Mucosa of rectum (tissue), 2 donors: ENCODE data around the gene HTR7.

Experiments
- H3K27ac ChIP-seq, 2 donors: one replicate each; pipeline ENCODE4 v1.7.0; 2013; ENCODE audit warnings: inconsistent platforms in 2 of 2, low read depth in 2 of 2, low read length in 2 of 2
- H3K27me3 ChIP-seq, 2 donors: one replicate each; pipeline ENCODE4 v1.7.0; 2013; ENCODE audit warnings: low read length in 2 of 2; ENCODE audit not compliant: control insufficient read depth in 2 of 2, insufficient read depth in 2 of 2
- H3K36me3 ChIP-seq, 2 donors: one replicate each; pipeline ENCODE4 v1.7.0; 2013; ENCODE audit warnings: low read length in 2 of 2; ENCODE audit not compliant: control insufficient read depth in 2 of 2, insufficient read depth in 2 of 2
- H3K4me1 ChIP-seq, 2 donors: one replicate each; pipeline ENCODE4 v1.7.0; 2013; ENCODE audit warnings: low read length in 2 of 2, mild to moderate bottlenecking in 1 of 2; ENCODE audit not compliant: control insufficient read depth in 2 of 2, insufficient read depth in 2 of 2
- H3K4me3 ChIP-seq, 2 donors: one replicate each; pipeline ENCODE4 v1.7.0; 2013; ENCODE audit warnings: low read length in 2 of 2
- H3K9ac ChIP-seq, 2 donors: one replicate each; pipeline ENCODE4 v1.7.0; 2013; ENCODE audit warnings: low read length in 2 of 2, low read depth in 1 of 2, mild to moderate bottlenecking in 1 of 2
- H3K9me3 ChIP-seq, 2 donors: one replicate each; pipeline ENCODE4 v1.7.0; 2013; ENCODE audit warnings: low read length in 2 of 2; ENCODE audit not compliant: control insufficient read depth in 2 of 2
- donor health status: healthy.
- donor health status: Normal muscosa, but diverticular disease.

The HTR7 gene

GRCh38 chr10:90751107-90751997 lies 106.5 kb downstream of the HTR7 start:
- no peak overlapping the region for H3K27ac ChIP-seq

GRCh38 chr10:90746829-90747228 lies 111.0 kb downstream of the HTR7 start:
- Histone ChIP-seq H3K27ac (no peak overlapping the region), H3K9ac (no peak overlapping the region), H3K27me3 (no peaks in the 10 kb centered on the region), H3K4me1 (no peaks in the 10 kb centered on the region), H3K36me3 (no peaks in the 10 kb centered on the region), H3K4me3 (no peak overlapping the region), H3K9me3 (no peaks in the 10 kb centered on the region)

More at GRCh38 chr10:90751107-90751997, 106.5 kb downstream of the HTR7 start:
- Histone ChIP-seq H3K27me3 (no peaks in the 10 kb centered on the region), H3K9me3 (no peaks in the 10 kb centered on the region), H3K36me3 (no peaks in the 10 kb centered on the region), H3K4me3 (no peak overlapping the region), H3K4me1 (no peaks in the 10 kb centered on the region), H3K9ac (no peak overlapping the region)

- H3K36me3 ChIP-seq: no peaks in the 10 kb centered on the region
- no peaks in the 10 kb centered on the region for H3K27me3 ChIP-seq
- H3K4me1 ChIP-seq: no peaks in the 10 kb centered on the region
- no peak overlapping the region for H3K9ac ChIP-seq
- H3K9me3 ChIP-seq: no peaks in the 10 kb centered on the region
- H3K4me3 ChIP-seq: no peak overlapping the region
- H3K27ac ChIP-seq: no peak overlapping the region
Observed at GRCh38 chr10:90745565-90745964, 112.3 kb downstream of the HTR7 start.

GRCh38 chr10:90743291-90743690 lies 114.5 kb downstream of the HTR7 start:
- Histone ChIP-seq H3K27me3 (no peaks in the 10 kb centered on the region), H3K9ac (no peak overlapping the region), H3K9me3 (no peaks in the 10 kb centered on the region), H3K36me3 (no peaks in the 10 kb centered on the region), H3K4me1 (no peaks in the 10 kb centered on the region), H3K4me3 (no peak overlapping the region), H3K27ac (no peak overlapping the region)

- Histone ChIP-seq H3K27ac (no peak overlapping the region), H3K4me3 (no peak overlapping the region)
Observed at GRCh38 chr10:90741926-90742565, 115.8 kb downstream of the HTR7 start.

GRCh38 chr10:90740265-90740664 lies 117.6 kb downstream of the HTR7 start:
- Histone ChIP-seq H3K27ac (no peak overlapping the region), H3K9ac (no peak overlapping the region), H3K4me1 (no peaks in the 10 kb centered on the region), H3K9me3 (no peaks in the 10 kb centered on the region), H3K27me3 (no peaks in the 10 kb centered on the region), H3K4me3 (no peak overlapping the region), H3K36me3 (no peaks in the 10 kb centered on the region)

More at GRCh38 chr10:90741926-90742565, 115.8 kb downstream of the HTR7 start:
- no peaks in the 10 kb centered on the region for H3K27me3 ChIP-seq
- H3K9ac ChIP-seq: no peak overlapping the region
- H3K36me3 ChIP-seq: no peaks in the 10 kb centered on the region
- H3K9me3 ChIP-seq: no peaks in the 10 kb centered on the region
- no peaks in the 10 kb centered on the region for H3K4me1 ChIP-seq

GRCh38 chr10:90738885-90739284 lies 119.0 kb downstream of the HTR7 start:
- no peak overlapping the region for H3K9ac ChIP-seq
- H3K9me3 ChIP-seq: no peaks in the 10 kb centered on the region
- no peaks in the 10 kb centered on the region for H3K27me3 ChIP-seq
- H3K4me3 ChIP-seq: no peak overlapping the region
- no peaks in the 10 kb centered on the region for H3K4me1 ChIP-seq
- no peaks in the 10 kb centered on the region for H3K36me3 ChIP-seq
- H3K27ac ChIP-seq: no peak overlapping the region

- H3K4me1 ChIP-seq: no peaks in the 10 kb centered on the region
- no peaks in the 10 kb centered on the region for H3K9me3 ChIP-seq
- H3K27me3 ChIP-seq: no peaks in the 10 kb centered on the region
- H3K9ac ChIP-seq: no peak overlapping the region
- H3K36me3 ChIP-seq: no peaks in the 10 kb centered on the region
- no peak overlapping the region for H3K27ac ChIP-seq
- no peak overlapping the region for H3K4me3 ChIP-seq
Observed at GRCh38 chr10:90734415-90734814, 123.4 kb downstream of the HTR7 start.

GRCh38 chr10:90732581-90732980 lies 125.3 kb downstream of the HTR7 start:
- no peaks in the 10 kb centered on the region for H3K4me1 ChIP-seq
- no peaks in the 10 kb centered on the region for H3K27me3 ChIP-seq
- H3K27ac ChIP-seq: no peak overlapping the region
- no peak overlapping the region for H3K9ac ChIP-seq
- H3K36me3 ChIP-seq: no peaks in the 10 kb centered on the region
- no peaks in the 10 kb centered on the region for H3K9me3 ChIP-seq
- no peak overlapping the region for H3K4me3 ChIP-seq

- no peak overlapping the region for H3K9ac ChIP-seq
- no peaks in the 10 kb centered on the region for H3K4me1 ChIP-seq
- no peak overlapping the region for H3K27ac ChIP-seq
- no peak overlapping the region for H3K4me3 ChIP-seq
- no peaks in the 10 kb centered on the region for H3K27me3 ChIP-seq
- H3K36me3 ChIP-seq: no peaks in the 10 kb centered on the region
- H3K9me3 ChIP-seq: no peaks in the 10 kb centered on the region
Observed at GRCh38 chr10:90723416-90724068, 134.3 kb downstream of the HTR7 start.
